Ishikawa (cell line): ENCODE measurements around the gene SLC6A19.

Experiments used
- CEBPB ChIP-seq: IDR thresholded peaks from 2 replicates; pipeline ENCODE4 v1.6.1; 2012
- CREB1 ChIP-seq: IDR thresholded peaks from 2 replicates; pipeline ENCODE4 v1.6.1; 2012; ENCODE audit warnings: low read depth
- EGR1 ChIP-seq: IDR thresholded peaks from 2 replicates; pipeline ENCODE4 v1.6.1; 2012
- EP300 ChIP-seq: IDR thresholded peaks from 2 replicates; pipeline ENCODE4 v1.6.1; 2012; ENCODE audit warnings: borderline replicate concordance
- FOXM1 ChIP-seq: IDR thresholded peaks from 2 replicates; pipeline ENCODE4 v1.6.1; 2012; ENCODE audit warnings: low read depth, borderline replicate concordance
- NFIC ChIP-seq: IDR thresholded peaks from 2 replicates; pipeline ENCODE4 v1.6.1; 2012
- RAD21 ChIP-seq: IDR thresholded peaks from 2 replicates; pipeline ENCODE4 v1.6.1; 2012; ENCODE audit warnings: low read depth
- REST ChIP-seq: IDR thresholded peaks from 2 replicates; pipeline ENCODE4 v1.6.1; 2012; ENCODE audit warnings: low read depth, mild to moderate bottlenecking
- TAF1 ChIP-seq: IDR thresholded peaks from 2 replicates; pipeline ENCODE4 v1.6.1; 2012; ENCODE audit warnings: low read depth, mild to moderate bottlenecking
- TCF12 ChIP-seq: IDR thresholded peaks from 2 replicates; pipeline ENCODE4 v1.6.1; 2012; ENCODE audit warnings: low read depth
- TEAD4 ChIP-seq: IDR thresholded peaks from 2 replicates; pipeline ENCODE4 v1.6.1; 2012
- USF1 ChIP-seq: IDR thresholded peaks from 2 replicates; pipeline ENCODE4 v1.6.1; 2012
- YY1 ChIP-seq: IDR thresholded peaks from 2 replicates; pipeline ENCODE4 v1.6.1; 2012; ENCODE audit warnings: low read depth
- ZBTB7A ChIP-seq: IDR thresholded peaks from 2 replicates; pipeline ENCODE4 v1.6.1; 2012; ENCODE audit warnings: low read depth
- TF ChIP-seq, protein P1 (sequence below): IDR thresholded peaks from 2 replicates; pipeline ENCODE4 v1.6.1; 2012

SLC6A19 gene

DNA sequence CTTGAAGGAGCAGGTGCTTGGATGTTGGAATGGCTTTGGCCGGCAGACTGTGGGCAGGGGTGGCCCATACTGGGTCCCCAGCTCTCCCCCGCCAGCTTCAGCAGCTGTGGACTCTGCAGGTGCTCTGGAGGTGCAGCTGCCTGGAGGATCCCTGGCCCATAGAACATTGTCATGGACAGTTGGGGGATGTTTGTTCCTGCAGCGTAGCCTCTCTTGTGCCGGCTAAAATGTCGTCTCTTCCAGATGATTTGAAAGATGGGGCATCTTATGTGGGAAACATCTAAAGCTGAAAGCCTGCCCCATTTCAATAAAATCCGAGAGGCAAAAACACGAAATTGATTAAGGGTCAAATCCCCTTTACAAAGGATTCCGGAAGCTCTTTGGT, 13.5 kb upstream of the SLC6A19 start:
- no peak for TF ChIP-seq NFIC
- TF ChIP-seq USF1, result no peak
- TF ChIP-seq EP300, result no peak
- no peak for TF ChIP-seq FOXM1

DNA sequence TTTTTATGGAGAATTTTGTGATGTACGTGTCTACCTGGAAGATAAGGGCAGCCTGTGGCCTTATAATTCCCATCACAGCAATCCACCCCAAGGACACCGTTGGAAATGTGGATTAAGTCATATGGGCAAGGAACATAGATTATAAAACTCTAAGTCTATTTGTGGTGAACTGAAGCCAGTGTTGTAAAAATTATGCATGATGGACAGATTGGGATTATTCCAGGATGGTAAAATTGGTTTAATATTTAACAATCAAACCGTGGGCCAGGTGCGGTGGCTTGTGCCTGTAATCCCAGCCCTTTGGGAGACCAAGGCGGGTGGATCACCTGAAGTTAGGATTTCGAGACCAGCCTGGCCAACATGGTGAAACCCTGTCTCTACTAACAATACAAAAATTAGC, 12.9 kb upstream of the SLC6A19 start:
- TF ChIP-seq, protein P1, sequence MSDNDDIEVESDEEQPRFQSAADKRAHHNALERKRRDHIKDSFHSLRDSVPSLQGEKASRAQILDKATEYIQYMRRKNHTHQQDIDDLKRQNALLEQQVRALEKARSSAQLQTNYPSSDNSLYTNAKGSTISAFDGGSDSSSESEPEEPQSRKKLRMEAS, result no peak
- TF ChIP-seq FOXM1 (no peak), EP300 (no peak), USF1 (no peak), TAF1 (no peak), ZBTB7A (no peak), CREB1 (no peak), CEBPB (no peak), REST (no peak), TCF12 (no peak), TEAD4 (no peak), RAD21 (no peak), YY1 (no peak), EGR1 (no peak), NFIC (no peak)

DNA sequence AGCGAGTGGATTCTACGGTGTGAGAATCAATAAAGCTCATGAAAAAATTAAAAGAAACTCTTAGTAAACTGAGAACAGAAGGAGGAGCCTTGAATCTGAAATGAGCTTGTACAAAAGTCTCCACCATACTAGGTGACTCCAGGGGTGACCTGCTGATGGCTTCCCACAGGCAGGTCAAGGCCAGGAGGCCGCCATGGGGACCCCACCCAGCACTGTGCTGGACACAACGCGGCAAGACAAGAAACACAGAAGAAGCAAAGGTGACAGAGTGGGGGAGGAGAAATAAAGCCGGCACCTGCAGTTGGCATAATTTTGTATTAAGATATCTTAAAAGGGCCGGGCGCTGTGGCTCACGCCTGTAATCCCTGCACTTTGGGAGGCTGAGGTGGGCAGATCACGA, 12.1 kb upstream of the SLC6A19 start:
- TF ChIP-seq USF1, result no peak

DNA sequence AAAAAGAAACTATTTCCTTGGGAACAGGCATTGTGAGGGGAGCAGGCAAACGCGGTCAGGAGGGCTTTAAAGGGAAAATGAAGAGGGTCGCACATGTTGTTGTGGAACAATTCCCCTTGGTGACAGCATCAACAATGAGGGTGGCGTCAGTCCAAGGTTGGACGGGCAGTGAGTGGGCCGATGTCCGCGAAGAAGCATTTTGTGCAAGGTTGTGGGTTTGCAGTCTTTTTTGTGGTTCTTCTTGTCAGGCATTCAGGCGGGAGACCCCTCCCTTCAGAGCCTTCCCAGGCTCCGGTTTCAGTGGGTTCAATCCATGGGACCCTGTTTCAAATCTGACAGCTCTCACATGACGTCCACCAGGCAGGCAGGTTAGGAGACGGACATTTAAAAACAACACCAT, 11.1 kb upstream of the SLC6A19 start:
- TF ChIP-seq ZBTB7A, result no peak
- TF ChIP-seq TCF12, result no peak
- TF ChIP-seq CEBPB, result no peak
- TF ChIP-seq RAD21, result no peak
- no peak for TF ChIP-seq EGR1
- TF ChIP-seq NFIC, result no peak
- no peak for TF ChIP-seq EP300
- no peak for TF ChIP-seq REST
- no peak for TF ChIP-seq FOXM1
- TF ChIP-seq TAF1, result no peak
- TF ChIP-seq YY1, result no peak
- TF ChIP-seq USF1, result no peak
- TF ChIP-seq TEAD4, result no peak

GRCh38 chr5:1190837-1191239, 10.6 kb upstream of the SLC6A19 start:
- TF ChIP-seq FOXM1 (no peak), REST (no peak), EGR1 (no peak), TAF1 (no peak), CEBPB (no peak), RAD21 (no peak), USF1 (no peak), ZBTB7A (no peak), YY1 (no peak)
- TF ChIP-seq, protein P1, result no peak
